Activated naive CD8-positive, alpha-beta T cell treated with anti-CD3 and anti-CD28 coated beads, Interleukin-2, amount 50 U/mL, for 16 hours (primary cell): ENCODE data around the gene PTRHD1.
A peak's percentile ranks its signal among the peaks of the same experiment; 100 is the strongest.

Source experiments
- DNase-seq: peaks from one replicate; pipeline ENCODE4 v3.0.0-alpha.2; 2020; ENCODE audit warnings: low read depth, low spot score

The PTRHD1 gene

DNA sequence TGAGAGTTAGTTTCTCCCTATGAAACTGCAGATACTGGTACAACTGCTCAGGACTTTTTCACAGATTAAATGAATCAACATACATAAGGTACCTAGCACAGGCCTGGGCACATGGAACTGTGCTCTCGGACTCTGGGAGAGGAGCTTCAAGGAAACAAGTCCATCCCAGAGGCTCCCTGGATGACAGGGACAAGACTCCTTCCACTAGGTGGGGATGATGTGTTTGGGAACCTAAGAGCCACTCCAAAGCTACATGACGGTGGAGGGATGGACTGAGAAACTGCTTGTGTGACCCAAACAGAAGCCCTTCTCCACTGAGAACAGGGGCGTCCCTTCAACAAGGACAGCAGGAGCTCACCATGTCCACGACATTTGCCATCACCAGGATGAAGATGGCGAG, 37.2 kb upstream of the PTRHD1 start:
- DNase-seq: no peak

DNA sequence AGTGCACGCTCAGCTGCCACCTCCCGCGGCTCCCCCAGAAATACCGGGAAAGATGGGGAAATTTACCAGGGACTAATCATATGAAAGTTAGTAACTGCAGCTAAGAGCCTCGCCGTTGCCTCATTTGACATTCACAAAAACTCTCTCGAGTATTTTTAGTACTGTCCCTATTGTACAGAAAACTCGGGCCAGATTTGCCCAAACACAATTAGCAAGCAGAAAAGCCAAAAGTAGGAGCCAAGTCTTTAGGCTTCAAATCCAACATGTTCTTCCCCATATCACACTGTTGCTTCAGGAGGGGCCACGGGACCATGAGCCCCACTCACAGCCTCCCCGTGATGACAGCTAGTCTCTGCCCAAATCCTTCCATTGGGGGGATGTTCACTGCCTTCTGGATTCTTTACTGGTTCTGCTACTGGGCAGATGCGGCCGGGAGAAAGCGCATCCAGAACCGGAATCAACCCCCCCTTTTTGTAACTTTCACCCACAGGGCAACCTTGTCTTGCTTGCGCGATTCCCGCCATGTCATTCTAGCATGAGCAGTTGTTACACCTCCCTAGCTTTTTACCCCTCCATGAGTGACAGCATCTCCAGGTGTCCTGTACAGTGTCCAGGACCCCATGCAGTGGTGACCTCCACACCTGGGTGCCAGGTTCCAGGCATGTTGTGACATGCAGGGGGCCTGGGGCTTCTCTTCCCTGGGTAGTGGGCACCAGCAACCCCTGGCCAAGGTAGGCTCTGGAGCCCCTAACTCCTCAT, 35.2 kb upstream of the PTRHD1 start:
- DNase-seq: no peak

DNA sequence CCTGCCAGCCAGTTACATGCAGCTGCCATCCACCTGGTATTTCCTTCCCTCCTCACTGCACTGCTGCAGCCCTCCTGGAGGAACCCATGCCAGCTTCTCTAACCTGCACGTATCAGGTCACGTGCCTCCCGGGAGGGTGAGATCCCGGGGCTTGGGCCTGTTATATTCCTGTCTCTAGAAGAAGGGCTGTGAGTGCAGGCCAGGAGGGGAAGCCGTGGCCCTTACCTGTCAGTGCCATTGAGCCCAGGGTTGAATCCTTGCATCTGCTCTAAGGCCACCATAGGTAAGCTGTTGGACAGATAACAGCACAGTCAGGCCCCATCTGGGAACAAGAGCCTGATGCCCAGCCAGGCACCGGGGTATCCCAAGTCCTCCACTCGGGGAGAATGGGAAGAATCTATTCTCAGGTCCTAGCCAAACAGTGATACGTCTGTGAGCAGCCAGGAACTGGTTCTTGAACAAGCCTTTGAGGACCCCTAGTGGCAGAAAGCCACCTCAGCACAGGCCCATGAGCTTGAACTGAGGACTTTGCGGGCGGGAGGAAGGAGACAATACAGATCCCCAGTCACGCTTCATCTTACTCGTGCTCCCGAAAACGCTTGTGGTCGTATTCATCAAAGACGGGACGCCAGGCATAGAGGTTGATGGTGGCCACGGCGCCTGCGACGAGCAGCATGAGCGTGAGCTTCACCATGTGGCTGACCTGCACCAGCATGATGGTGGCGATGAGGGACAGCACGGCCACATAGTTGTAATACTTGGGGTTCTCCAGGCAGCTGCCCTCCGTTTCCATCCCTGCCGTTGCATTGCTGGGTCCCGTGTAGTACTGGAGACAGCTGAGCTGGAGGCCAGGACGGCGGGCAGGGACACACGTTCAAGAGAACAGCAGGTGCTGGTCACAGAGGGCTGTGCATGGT, 34.4 kb upstream of the PTRHD1 start:
- peak; percentile 25 for DNase-seq

DNA sequence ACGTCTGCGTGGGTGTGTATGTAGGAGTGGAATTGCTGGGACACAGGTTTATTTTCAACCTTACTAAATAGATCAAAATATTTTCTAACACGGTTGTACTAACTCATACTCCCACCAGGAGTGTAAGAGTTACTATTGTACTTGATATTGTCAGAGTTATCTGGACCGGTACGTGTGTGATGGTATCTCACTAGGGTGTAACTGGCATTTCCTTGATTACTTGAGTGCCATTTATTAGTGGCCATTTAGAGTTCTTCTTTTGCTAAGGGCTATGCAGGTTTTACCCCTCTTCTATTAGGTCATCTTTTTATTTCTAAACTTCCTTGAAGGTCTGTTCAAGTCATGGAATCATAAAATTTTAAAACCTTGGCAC, 33.6 kb upstream of the PTRHD1 start:
- no peak for DNase-seq

DNA sequence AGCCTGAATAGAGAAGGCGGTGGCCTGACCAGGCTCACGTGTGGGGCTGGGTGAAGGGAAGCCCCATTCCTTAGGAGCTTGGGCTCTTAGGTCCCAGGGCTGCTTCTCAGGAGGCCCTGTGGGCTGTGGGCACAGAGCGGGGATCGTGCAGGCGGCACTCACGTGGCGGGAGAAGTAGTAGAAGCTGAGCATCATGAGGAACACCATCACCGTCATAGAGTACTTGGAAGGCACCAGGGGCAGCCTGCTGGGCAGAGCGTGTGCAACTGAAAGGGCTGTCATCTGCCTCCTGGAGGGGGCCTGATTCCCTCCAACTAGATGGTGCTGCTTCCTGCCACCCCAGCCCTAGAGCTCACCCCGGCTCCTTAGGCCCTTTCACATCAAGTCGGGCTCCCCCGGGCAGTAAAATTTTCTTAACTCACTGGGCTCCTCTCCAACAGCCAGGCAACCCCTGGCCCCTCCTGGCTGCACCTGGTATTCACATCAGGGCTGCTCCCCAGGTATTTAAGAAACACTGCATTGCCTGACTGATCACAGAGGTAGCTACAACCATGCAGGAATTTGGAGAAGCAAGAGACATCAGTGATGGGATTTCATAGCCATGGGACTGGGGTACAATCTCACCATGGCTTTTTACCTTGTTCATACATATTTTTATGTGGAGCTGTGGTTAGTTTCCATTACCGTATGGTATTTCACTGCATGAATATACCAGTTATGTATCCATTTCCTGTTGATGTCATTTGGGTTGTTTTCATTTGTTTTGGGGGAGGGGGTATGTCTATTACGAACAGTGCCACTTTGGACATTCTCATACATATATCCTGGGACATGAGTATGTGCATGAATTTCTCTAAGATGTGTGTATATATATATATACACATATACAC, 32.9 kb upstream of the PTRHD1 start:
- no peak for DNase-seq

DNA sequence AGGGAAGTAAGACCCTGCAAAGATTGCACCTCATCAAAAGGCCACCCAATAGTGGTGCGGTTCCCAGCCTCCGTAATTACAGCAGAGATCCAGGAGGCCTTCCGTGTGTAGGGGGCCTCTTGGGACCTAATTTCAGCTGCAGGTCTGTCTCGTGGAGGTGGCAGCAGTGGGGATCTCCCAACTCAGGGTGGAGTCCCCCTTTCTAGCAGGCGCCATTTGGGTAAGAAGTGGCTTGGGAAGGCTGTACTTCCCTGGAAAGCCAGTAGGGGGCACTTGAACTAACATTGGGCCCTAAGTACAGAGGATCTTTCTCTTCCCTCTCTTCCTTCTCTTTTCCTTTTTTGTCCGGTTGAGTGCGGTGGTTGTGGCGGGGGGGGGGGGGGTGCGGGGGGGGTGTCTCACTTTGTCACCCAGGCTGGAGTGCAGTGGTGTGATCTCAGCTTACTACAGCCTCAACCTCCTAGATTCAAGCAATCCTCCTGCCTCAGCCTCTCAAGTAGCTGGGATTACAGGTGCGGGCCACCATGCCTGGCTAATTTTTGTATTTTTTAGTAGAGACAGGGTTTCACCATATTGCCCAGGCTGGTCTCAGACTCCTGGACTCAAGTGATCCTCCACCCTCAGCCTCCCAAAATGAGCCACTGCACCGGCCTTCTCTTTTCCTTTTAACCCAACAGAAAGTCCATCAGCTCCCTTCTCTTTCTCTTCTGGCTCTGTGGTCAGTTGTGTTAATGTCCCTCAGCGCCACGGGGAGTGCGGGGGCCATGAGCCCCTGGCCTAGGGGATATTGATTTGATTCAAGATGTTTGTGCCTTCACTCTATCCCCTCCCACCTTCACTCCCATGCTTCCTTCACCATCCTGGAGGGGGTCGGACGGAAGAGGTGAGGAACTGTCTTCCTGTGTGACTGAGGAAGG, 32.0 kb upstream of the PTRHD1 start:
- no peak for DNase-seq

DNA sequence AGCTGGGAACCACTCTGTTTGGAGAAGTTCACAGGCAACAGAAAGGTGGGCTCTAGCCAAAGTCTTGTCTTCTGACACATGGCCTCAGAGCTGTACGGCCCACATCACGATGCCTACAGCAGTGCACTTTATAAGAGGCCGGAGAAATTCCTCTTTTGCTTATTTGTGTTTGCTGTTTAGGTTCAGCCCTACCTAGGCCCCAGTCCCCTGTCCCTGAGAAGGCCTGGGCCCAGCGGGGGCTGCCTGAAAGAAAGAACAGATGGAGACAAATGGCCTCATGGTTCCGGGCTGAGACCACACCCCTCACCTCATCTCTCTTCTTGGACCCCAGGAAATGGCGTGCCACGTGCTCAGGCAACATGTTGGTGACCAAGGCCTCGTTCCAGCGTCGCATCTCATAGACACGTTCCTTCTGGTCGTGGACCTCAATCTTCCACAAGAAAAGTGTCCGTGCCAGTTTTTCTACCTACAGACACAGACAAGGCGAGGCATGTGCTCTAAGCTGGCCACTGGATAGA, 30.9 kb upstream of the PTRHD1 start:
- no peak for DNase-seq

DNA sequence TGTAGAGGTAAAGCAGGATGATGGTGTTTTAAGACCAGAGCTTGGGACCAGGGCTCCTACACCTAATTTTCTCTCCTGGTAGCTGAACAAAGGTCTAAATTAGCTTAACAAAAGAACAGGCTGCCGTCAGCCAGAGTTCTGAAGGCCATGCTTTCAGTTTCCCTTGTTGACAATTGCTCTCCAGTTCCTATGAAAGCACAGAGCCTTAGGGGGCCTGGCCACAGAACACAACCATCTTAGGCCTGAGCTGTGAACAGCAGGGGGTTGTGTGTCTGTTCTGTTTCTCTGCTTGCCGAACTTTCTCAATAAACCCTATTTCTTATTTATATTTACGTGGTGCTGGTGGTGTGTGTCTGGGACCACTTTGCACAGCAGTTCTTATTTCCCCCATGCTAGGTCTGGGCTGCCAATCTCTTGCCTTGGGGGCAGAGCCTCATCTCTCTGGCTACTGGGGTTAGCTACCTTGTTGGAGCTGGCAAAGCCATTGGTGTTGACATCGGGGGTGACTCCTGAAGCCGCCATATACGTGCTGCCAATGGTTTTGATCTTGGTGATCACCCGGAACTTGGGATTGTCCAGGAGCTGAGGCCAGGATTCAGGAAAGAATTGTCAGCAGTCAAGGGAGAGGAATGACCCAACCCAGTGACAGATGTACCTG, 29.0 kb upstream of the PTRHD1 start:
- no peak for DNase-seq

DNA sequence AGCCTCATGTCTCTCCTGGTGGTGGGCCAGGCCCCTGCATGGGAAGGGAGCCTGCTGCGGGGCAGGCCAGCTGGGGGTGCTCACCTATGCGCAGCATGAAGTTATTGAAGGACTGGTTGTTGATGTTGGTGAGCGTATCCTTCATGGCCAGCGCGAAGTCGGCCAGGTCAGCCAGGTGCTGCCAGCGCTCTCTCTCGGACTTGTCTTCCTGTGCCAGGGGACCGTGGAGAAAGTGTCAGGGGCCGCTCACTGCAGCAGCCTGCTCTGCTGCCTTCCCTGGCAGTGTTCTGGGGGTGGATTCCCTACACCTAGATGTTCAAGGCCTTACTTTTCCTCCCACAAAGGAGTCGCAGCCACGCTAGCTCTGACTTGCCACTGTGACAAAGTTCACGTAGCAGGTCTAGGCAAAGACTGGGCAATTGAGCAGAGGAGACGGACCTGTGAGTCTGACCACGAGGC, 28.3 kb upstream of the PTRHD1 start:
- no peak for DNase-seq

DNA sequence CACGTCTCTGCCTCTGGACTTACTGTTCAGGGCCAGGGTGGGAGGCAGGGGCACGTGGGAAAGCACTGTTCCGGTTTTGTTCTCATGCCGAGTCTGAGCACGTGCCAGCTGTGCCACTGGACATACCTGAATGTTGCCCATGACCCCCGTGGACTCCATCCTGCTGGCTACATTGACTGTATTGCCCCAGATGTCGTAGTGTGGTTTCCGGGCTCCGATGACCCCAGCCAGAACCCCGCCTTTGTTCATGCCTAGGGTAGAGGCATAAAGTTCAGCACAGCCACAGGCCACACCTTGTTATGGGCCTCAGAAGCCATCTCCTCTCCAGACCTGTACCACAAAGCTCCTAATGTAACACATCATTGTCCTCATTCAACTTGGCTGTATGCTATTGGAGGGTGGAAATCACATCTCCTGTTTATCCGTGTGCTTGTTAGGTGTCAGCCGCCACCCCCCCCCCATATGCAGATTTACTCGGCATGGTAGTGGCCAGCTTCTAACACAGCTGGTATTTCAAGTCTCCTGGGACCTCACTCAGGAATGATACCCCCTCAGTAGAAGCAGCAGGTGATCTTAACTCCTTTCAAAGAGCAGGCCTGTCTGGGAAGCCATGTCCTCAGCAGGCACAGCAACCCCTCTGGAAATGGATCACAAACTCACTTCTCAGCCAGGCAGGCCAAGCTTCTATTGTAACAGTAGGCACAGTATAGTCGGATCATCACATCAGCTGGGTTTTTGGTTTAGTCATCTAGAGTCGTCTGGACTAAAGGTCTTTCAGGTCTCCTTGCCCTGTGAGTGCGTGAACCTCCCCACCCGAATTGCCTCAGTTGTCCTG, 27.6 kb upstream of the PTRHD1 start:
- no peak for DNase-seq

DNA sequence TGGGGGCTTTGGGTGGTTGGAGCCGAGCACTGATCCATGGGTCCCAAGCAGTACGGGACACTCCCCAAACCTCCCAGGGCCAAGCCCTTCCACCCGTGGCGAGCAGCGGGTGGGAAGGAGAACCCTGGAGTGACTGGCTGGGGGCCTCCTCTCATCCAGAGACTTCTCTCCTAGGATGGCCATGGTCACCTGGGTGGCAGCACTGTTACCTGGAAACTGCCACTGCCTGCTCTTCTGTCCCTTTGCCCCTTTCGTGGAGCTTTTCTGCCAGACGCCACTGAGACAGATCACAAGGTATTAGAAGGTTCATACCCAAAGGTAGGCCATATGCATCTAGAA, 27.0 kb upstream of the PTRHD1 start:
- DNase-seq: no peak

DNA sequence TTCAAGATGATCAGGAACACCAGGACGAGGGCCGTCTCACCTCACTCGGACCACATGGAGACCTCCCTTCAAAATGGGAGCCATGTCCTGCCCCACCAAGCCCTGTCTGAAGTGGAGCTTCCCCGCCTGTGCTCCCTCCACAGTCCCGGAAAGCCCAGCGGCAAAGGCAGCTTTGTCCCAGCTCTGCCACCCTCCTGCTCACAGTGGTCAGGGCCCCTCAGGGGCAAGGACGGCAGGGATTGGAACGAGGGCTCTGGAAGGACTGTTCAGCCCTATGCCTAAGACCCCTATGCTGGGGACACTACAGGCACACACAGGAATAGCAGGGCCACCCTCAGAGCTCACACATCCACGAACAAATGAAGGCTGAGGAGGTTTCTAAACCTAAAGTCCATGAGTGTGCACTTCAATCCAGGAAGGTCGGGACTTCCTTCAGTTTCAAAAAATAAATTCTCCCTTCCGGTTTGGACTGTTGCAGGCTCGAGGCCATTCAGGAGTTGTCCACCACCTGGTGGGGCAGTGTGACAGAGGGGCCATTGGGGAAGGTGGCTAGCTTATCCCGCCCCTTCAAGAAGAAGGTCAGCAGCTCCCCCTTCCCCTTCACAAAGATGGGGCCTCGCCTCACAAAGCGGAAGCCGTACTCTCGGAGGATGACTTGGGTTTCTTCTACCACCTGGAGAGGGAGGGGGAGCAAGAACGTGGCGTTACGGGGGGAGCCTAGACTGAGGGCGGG, 26.4 kb upstream of the PTRHD1 start:
- DNase-seq: no peak

DNA sequence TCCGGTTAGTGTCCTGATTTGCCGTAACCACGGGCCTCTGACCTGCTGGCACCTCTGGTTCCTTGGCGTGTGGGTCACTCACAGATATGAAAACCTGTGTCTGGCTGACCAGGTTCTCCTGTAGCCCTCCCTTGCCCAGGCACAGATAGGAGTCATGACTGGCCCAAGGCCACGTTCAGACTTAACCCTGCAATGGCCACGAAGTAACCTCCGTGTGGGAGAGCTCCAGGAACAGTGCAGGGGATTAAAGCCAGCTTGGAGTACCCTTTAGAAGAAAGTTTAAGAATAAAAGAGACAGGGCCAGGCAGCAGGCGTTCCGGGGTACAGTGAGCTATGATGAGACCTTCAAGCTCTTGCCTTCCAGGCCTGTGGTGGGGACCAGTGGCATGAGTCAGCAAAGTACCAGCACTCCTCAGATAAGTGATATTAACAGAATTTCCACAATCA, 25.6 kb upstream of the PTRHD1 start:
- DNase-seq: no peak

DNA sequence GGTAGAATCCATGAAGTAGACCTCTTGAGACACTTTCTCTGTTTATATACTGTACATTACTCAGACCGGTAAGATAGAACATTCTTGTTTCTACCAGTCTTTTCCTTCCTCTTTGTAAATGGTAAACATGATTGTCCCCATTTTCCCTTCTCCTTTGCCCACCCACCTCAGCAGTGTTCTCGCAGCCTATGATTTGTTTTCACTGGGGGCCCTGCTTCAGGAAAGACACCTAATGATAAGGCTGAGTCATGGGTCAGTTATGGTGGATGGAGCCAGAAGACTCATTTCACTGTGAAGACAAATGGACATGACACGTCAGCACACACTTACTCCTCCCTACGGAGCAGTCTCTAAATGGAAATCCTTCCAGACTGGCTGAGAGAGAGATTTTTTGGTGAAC, 23.7 kb upstream of the PTRHD1 start:
- no peak for DNase-seq

DNA sequence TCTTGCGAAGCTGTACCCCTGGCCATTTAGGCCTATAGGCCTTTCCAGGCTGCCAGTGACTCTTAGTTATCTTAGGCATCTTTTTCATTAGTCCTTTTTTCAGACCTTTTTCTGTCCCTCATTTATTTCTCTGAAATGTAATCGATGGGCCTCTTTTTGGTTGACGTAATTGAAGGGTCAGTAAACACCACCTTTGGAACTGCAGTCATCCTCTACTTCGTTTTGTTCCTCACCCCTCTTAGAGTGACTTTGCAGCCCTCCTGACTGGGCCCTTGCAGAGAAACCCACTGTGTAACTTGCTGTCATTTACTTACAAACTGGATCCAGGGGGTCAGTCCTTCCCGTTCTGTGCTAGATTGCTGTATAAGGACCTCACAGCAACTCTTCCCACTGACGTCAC, 23.2 kb upstream of the PTRHD1 start:
- DNase-seq: no peak

DNA sequence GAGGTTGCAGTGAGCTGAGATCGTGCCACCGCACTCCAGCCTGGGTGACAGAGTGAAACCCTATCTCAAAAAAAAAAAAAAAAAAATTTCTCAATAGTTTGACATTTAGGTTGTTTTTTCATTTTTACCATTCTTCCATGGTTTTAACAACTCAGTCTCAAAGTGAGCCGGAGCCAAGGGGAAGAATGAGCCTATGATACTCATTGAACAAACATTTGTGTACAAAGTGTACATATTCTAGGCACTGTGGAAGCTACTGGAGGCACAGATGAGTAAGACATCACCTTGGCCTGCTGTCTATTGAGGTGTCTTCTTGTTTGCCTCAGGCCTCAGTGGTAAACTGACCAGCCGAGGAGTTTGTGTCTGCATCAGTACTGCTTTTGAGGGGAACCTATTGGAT, 22.0 kb upstream of the PTRHD1 start:
- no peak for DNase-seq

DNA sequence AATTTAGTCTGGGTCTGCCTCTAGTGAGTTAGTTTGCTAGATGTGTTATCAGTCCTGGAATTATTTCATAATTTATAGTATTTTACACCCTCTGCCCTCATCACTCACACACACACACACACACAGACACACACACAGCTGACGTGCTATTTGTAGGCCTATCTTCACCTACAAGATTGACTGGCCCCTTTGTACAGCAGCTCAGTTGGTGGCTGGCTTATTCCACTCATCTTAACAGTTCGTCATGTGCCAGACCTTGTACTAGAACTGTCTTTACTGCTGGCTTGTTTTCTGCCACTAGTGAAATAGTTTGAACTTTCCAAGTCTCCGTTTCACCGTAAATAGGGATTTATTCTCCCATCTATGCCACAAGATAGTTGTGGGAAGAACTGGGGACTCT, 21.3 kb upstream of the PTRHD1 start:
- DNase-seq: no peak

DNA sequence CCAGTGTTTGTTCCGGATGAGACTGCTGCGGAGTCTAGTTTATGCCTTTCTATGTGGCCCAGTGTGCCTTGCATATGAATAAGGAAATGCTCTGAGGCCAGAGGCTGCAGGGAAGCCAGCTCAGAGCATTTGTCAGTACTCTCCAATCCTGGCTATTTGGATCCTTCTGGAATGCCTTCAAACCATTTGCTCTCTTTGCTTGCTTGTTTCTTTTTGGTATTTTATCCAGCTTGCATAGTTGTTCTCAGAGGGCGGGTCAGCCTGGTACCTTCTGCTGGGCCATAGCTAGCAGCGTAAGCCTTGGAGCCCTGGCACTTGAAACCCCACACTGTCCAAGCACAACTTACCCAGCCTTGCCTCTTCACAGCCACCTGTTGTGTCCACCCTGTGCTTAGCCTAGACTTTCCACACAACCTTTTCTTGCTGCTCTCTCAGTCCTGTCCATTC, 20.5 kb upstream of the PTRHD1 start:
- no peak for DNase-seq
